ENCODE data around the gene SLC16A3.

DNA sequence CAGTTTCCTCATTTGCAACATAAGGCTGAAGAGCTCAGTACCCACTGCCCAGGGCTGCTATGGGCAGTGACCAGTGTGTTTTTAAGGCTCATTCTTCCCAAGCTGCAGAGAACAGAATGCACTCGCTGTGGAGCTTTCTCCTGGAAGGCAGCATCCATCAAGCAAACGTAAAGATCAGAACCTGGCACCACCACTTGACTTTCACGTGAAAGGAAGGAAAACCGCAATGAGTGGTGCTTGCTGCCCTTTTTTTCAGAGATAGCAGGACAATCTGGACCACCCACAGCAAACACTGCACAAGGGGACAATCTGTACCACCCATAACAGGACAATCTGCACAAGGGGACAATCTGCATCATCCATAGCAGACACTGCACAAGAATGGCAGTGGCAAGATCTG is 33.5 kb downstream of the SLC16A3 start:
- TF ChIP-seq, protein P1, sequence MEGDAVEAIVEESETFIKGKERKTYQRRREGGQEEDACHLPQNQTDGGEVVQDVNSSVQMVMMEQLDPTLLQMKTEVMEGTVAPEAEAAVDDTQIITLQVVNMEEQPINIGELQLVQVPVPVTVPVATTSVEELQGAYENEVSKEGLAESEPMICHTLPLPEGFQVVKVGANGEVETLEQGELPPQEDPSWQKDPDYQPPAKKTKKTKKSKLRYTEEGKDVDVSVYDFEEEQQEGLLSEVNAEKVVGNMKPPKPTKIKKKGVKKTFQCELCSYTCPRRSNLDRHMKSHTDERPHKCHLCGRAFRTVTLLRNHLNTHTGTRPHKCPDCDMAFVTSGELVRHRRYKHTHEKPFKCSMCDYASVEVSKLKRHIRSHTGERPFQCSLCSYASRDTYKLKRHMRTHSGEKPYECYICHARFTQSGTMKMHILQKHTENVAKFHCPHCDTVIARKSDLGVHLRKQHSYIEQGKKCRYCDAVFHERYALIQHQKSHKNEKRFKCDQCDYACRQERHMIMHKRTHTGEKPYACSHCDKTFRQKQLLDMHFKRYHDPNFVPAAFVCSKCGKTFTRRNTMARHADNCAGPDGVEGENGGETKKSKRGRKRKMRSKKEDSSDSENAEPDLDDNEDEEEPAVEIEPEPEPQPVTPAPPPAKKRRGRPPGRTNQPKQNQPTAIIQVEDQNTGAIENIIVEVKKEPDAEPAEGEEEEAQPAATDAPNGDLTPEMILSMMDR (tag by site-specific recombination; IDR thresholded peaks at IDR 0.05): no peak
- TF ChIP-seq, protein P2, sequence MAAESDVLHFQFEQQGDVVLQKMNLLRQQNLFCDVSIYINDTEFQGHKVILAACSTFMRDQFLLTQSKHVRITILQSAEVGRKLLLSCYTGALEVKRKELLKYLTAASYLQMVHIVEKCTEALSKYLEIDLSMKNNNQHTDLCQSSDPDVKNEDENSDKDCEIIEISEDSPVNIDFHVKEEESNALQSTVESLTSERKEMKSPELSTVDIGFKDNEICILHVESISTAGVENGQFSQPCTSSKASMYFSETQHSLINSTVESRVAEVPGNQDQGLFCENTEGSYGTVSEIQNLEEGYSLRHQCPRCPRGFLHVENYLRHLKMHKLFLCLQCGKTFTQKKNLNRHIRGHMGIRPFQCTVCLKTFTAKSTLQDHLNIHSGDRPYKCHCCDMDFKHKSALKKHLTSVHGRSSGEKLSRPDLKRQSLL (tag by site-specific recombination; IDR thresholded peaks at IDR 0.05): no peak
- TF ChIP-seq REST (tag by site-specific recombination; IDR thresholded peaks at IDR 0.05) (no peak), ZNF416 (tag by site-specific recombination; IDR thresholded peaks at IDR 0.05) (no peak)

All from HEK293 (cell line).